Measurements from ENCODE around the gene NUP62.

NUP62 gene

DNA sequence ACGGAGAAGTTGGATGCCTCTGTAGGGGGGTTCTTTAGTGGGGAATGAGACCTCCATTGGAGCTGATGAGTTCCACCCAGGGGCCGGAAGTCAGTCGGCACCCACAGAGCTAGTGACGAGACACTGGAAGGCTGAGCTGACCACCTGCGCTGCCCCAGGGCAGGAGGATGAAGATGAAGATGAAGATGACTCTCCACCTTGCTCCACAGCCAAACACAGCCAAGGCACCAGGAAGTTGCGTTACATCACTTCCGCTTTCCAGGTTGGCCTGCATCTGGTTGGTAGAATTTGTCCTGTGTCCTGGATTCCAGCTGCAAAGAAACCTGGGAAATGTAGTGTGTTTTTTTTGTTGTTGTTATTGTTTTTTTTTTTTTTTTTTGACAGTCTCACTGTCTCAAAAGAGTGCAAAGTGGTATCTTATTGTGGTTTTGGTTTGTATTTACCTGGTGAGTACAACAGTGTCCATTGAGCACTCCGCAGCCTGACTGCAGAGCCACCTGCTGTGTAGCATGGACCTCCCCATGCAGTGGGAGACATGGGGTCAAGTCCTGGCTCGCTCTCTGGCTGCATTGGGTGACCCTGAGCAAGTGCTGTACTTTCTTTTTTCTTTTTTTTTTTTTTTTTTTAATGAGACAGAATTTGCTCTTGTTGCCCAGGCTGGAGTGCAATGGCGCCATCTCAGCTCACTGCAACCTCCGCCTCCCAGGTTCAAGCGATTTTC is 49.9 kb downstream of the NUP62 start:
- Histone ChIP-seq H3K9me3 (ENCODE audit: insufficient read depth, low read length, severe bottlenecking) (no peaks in the 10 kb centered on the region), H2AFZ (ENCODE audit: low read depth, low read length) (no peak overlapping the region), H3K4me3 (ENCODE audit: low read depth in 1 of 2, low read length in 2 of 2) (no peak overlapping the region), H3K27me3 (ENCODE audit: insufficient read depth, low read length, poor library complexity) (no peaks in the 10 kb centered on the region), H3K4me1 (ENCODE audit: insufficient read depth, low read length) (peaks cover 33% of the 10 kb centered on the region), H3K27ac (ENCODE audit: low read length) (no peak overlapping the region), H3K36me3 (ENCODE audit: insufficient read depth, low read length) (peaks cover 59% of the 10 kb centered on the region), H3K79me2 (ENCODE audit: insufficient read depth, low read length) (peaks cover 33% of the 10 kb centered on the region), H3K9ac (ENCODE audit: low read depth, low read length) (no peak overlapping the region), H3K4me2 (ENCODE audit: insufficient read depth, low read length) (peak overlapping the region; percentile 98), H4K20me1 (ENCODE audit: insufficient read depth, low read length) (no peaks in the 10 kb centered on the region; the same call in 1 of the 2 replicates)
- TF ChIP-seq EZH2 (IDR thresholded peaks at IDR 0.05; ENCODE audit: borderline replicate concordance, low read depth, low read length, severe bottlenecking): no peak
- TF ChIP-seq, protein P1, sequence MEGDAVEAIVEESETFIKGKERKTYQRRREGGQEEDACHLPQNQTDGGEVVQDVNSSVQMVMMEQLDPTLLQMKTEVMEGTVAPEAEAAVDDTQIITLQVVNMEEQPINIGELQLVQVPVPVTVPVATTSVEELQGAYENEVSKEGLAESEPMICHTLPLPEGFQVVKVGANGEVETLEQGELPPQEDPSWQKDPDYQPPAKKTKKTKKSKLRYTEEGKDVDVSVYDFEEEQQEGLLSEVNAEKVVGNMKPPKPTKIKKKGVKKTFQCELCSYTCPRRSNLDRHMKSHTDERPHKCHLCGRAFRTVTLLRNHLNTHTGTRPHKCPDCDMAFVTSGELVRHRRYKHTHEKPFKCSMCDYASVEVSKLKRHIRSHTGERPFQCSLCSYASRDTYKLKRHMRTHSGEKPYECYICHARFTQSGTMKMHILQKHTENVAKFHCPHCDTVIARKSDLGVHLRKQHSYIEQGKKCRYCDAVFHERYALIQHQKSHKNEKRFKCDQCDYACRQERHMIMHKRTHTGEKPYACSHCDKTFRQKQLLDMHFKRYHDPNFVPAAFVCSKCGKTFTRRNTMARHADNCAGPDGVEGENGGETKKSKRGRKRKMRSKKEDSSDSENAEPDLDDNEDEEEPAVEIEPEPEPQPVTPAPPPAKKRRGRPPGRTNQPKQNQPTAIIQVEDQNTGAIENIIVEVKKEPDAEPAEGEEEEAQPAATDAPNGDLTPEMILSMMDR (IDR thresholded peaks at IDR 0.05; ENCODE audit: borderline replicate concordance, extremely low read depth, low read length, poor library complexity, severe bottlenecking): no peak
- DNase-seq (no peak), ATAC-seq (ENCODE audit: insufficient read depth, low read depth) (no peak)

DNA sequence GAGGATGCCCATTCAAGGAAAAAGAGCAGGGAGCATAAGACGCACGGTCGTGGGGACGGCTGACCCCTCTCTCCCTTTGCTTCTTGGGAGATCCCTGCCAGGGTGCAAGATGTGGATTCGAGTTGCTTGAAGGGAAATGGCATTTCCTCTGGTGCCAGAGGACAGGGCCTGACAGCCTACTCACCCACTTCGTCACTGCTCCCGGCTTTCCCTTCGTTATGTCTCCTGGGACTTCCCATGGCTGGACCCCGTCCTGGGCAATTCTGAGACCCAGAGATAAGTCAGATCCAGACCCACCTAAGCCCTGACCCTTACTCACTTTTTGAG is 50.6 kb downstream of the NUP62 start:
- TF ChIP-seq EZH2 (IDR thresholded peaks at IDR 0.05; ENCODE audit: borderline replicate concordance, low read depth, low read length, severe bottlenecking): no peak
- TF ChIP-seq, protein P1 (IDR thresholded peaks at IDR 0.05; ENCODE audit: borderline replicate concordance, extremely low read depth, low read length, poor library complexity, severe bottlenecking): no peak
- DNase-seq: no peak
- H4K20me1 ChIP-seq (ENCODE audit: insufficient read depth, low read length): no peaks in the 10 kb centered on the region; the same call in 1 of the 2 replicates
- peak overlapping the region; percentile 98 for H3K4me2 ChIP-seq (ENCODE audit: insufficient read depth, low read length)
- peak overlapping the region in 1 of 2 experiments; percentile 86; a peak in 2 of 4 replicates for H3K4me3 ChIP-seq (ENCODE audit: low read depth in 1 of 2, low read length in 2 of 2)
- H3K9ac ChIP-seq (ENCODE audit: low read depth, low read length): peak overlapping the region; percentile 93; the same call in 1 of the 2 replicates
- peaks cover 35% of the 10 kb centered on the region for H3K4me1 ChIP-seq (ENCODE audit: insufficient read depth, low read length)
- H3K79me2 ChIP-seq (ENCODE audit: insufficient read depth, low read length): peaks cover 39% of the 10 kb centered on the region
- H3K27ac ChIP-seq (ENCODE audit: low read length): peak overlapping the region; percentile 99
- H3K9me3 ChIP-seq (ENCODE audit: insufficient read depth, low read length, severe bottlenecking): no peaks in the 10 kb centered on the region
- H2AFZ ChIP-seq (ENCODE audit: low read depth, low read length): no peak overlapping the region
- ATAC-seq (ENCODE audit: insufficient read depth, low read depth): no peak
- H3K27me3 ChIP-seq (ENCODE audit: insufficient read depth, low read length, poor library complexity): no peaks in the 10 kb centered on the region
- peaks cover 54% of the 10 kb centered on the region for H3K36me3 ChIP-seq (ENCODE audit: insufficient read depth, low read length)

DNA sequence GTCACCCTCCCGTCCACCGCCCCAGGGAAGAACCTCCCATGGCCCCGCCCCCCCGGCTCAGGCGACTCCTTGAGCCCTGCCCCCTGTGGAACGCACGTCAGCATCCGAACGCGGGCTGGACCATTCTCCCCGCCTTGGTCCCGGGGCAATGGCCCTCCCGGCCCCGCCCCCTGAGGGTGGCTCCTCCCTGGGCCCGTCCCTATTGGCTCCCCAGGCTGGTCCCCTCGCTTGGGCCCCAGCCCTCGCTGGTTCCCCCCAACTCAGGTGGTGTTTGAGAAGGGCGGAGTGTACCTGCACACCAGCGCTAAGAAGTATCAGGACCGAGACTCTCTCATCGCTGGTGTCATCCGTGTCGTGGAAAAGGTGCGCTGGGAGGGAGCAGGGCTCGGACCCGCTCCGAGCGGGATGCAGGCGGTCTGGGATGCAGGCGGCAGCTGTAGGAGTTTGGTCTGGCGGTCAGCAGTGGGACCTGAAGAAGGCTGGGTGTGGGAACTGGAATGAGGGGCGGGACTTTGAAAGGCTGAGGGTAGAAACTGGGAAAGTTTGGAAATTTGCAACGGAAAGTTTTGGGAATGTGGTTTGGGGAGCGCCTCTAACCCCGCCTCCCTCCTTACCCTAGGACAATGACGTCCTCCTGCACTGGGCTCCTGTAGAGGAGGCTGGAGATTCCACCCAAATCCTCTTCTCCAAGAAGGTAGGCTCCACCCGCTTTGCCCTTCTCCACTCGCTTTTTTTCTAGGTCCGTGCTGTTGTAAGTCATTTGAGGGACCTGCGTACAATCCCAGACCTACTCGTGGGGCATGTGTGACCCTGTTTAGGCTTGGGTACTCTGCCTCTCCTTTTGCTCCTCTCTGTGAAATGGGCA is 51.2 kb downstream of the NUP62 start:
- H4K20me1 ChIP-seq (ENCODE audit: insufficient read depth, low read length): no peaks in the 10 kb centered on the region; the same call in 1 of the 2 replicates
- peak; percentile 97 for DNase-seq
- no peak for TF ChIP-seq EZH2 (IDR thresholded peaks at IDR 0.05; ENCODE audit: borderline replicate concordance, low read depth, low read length, severe bottlenecking)
- TF ChIP-seq, protein P1 (IDR thresholded peaks at IDR 0.05; ENCODE audit: borderline replicate concordance, extremely low read depth, low read length, poor library complexity, severe bottlenecking): no peak
- H3K36me3 ChIP-seq (ENCODE audit: insufficient read depth, low read length): peaks cover 48% of the 10 kb centered on the region
- H3K79me2 ChIP-seq (ENCODE audit: insufficient read depth, low read length): peaks cover 39% of the 10 kb centered on the region
- peaks cover 35% of the 10 kb centered on the region for H3K4me1 ChIP-seq (ENCODE audit: insufficient read depth, low read length)
- H3K9ac ChIP-seq (ENCODE audit: low read depth, low read length): peak overlapping the region; percentile 93
- no peaks in the 10 kb centered on the region for H3K27me3 ChIP-seq (ENCODE audit: insufficient read depth, low read length, poor library complexity)
- peak overlapping the region; percentile 99 for H3K27ac ChIP-seq (ENCODE audit: low read length)
- peak overlapping the region; percentile 89 for H2AFZ ChIP-seq (ENCODE audit: low read depth, low read length)
- peak overlapping the region; percentile 98 for H3K4me2 ChIP-seq (ENCODE audit: insufficient read depth, low read length)
- ATAC-seq (ENCODE audit: insufficient read depth, low read depth): peak; percentile 75
- H3K4me3 ChIP-seq (ENCODE audit: low read depth in 1 of 2, low read length in 2 of 2): peak overlapping the region; percentile 48 to 86
- no peaks in the 10 kb centered on the region for H3K9me3 ChIP-seq (ENCODE audit: insufficient read depth, low read length, severe bottlenecking)
